GM13976 (cell line): ENCODE data around the gene CDKN1B.
A peak's percentile ranks its signal among the peaks of the same experiment; 100 is the strongest.
"Not testable (repeated sequence)": the region's sequence is repeated elsewhere in the genome, so short reads cannot be mapped to it uniquely, and the experiment has no call there.

Source experiments
- DNase-seq: peaks from one replicate; pipeline ENCODE4 v3.0.0; 2012; ENCODE audit warnings: low spot score
- CTCF ChIP-seq: IDR thresholded peaks from 2 replicates; pipeline ENCODE4 v1.5.1; 2012; ENCODE audit warnings: borderline replicate concordance, mild to moderate bottlenecking; ENCODE audit not compliant: insufficient read depth; ENCODE audit errors: extremely low read depth, missing control alignments, control extremely low read depth
- in situ Hi-C: fragments of 300-500 bp; cut with MboI; formaldehyde crosslinking; loops from one replicate; pipeline ENCODE4 v1.12.0; 2022; ENCODE audit warnings: low sequenced_read_pairs, mixed read lengths, inconsistent platforms; ENCODE audit not compliant: unreplicated experiment

CDKN1B gene

GRCh38 chr12:12735301-12735700 is 18.1 kb downstream of the CDKN1B start:
- no peak for DNase-seq
- no peak for TF ChIP-seq CTCF
- in situ Hi-C loops: no loop called here

GRCh38 chr12:12736759-12737676 is 19.9 kb downstream of the CDKN1B start:
- DNase-seq: peak; percentile 61
- peak; percentile 44 for TF ChIP-seq CTCF
- in situ Hi-C loops: no loop called here

- DNase-seq, in situ Hi-C loops: not testable (repeated sequence)
Observed at GRCh38 chr12:12738152-12738551, 21.0 kb downstream of the CDKN1B start.

- in situ Hi-C loops: no loop called here
- no peak for TF ChIP-seq CTCF
- no peak for DNase-seq
Observed at GRCh38 chr12:12741660-12742059, 24.5 kb downstream of the CDKN1B start.

GRCh38 chr12:12744546-12745305 is 27.6 kb downstream of the CDKN1B start:
- in situ Hi-C loops: no loop called here
- no peak for DNase-seq
- no peak for TF ChIP-seq CTCF

GRCh38 chr12:12745576-12746211 is 28.5 kb downstream of the CDKN1B start:
- in situ Hi-C loops: no loop called here
- no peak for DNase-seq
- no peak for TF ChIP-seq CTCF
